IMR-90 (cell line): ENCODE measurements around the gene FXN. TPM values are rescaled to one million over a fixed set of nuclear protein-coding genes. Genes with fewer than 3 reads are reported as not detected.

Source experiments
- ATAC-seq: fragments of 200-7000 bp; cut with Tn5 transposase; 2 replicates; pipeline ENCODE4 v1.9.1; 2020; ENCODE audit warnings: low read depth, mild to moderate bottlenecking, moderate library complexity
- BruUV-seq: library from RNA; stranded (reverse); fragments of 400-500 nt; replicated peaks from 2 replicates; lab custom pipeline; 2021; lab: Mats Ljungman, UMichigan
- CTCF ChIA-PET: fragments of 300-600 bp; formaldehyde crosslinking; extraction: SDS; loops from one replicate; lab custom pipeline; 2021; ENCODE audit warnings: antibody characterized with exemption; lab: Yijun Ruan, JAX
- POLR2A ChIA-PET: fragments of 300-600 bp; sonication (Branson Sonifier 250); formaldehyde crosslinking; loops from one replicate; lab custom pipeline; 2022; ENCODE audit warnings: antibody characterized with exemption; ENCODE audit not compliant: unreplicated experiment; lab: Charles Lee
- DNase-seq: peaks from one replicate; pipeline ENCODE4 v3.0.0; 2013
- H2AFZ ChIP-seq: replicated peaks from 2 replicates; pipeline ENCODE3; 2013; ENCODE audit warnings: low read length, mild to moderate bottlenecking; ENCODE audit not compliant: poor library complexity
- H2AK5ac ChIP-seq: 2 replicates; pipeline ENCODE4 v1.6.1; 2013; ENCODE audit warnings: low read depth, low read length, inconsistent platforms
- H2AK9ac ChIP-seq: replicated peaks from 2 replicates; pipeline ENCODE3; 2013; ENCODE audit warnings: mild to moderate bottlenecking, low read depth, low read length, moderate library complexity; ENCODE audit not compliant: poor library complexity
- H2BK120ac ChIP-seq: 2 replicates; pipeline ENCODE4 v1.6.1; 2013; ENCODE audit warnings: low read depth, low read length, inconsistent platforms
- H2BK15ac ChIP-seq: 3 replicates; pipeline ENCODE4 v1.6.1; 2013; ENCODE audit warnings: low read depth, low read length, inconsistent platforms
- H2BK20ac ChIP-seq: 2 replicates; pipeline ENCODE4 v1.6.1; 2013; ENCODE audit warnings: low read depth, mild to moderate bottlenecking, inconsistent platforms, low read length, moderate library complexity
- H2BK5ac ChIP-seq: 2 replicates; pipeline ENCODE4 v1.6.1; 2013; ENCODE audit warnings: mild to moderate bottlenecking, low read depth, low read length, inconsistent platforms; ENCODE audit not compliant: poor library complexity, severe bottlenecking
- H3K14ac ChIP-seq: replicated peaks from 2 replicates; pipeline ENCODE4 v1.6.1; 2013; ENCODE audit warnings: low read depth, low read length, inconsistent platforms
- H3K18ac ChIP-seq: 2 replicates; pipeline ENCODE4 v1.6.1; 2013; ENCODE audit warnings: low read depth, low read length, control low read depth
- H3K23ac ChIP-seq: 2 replicates; pipeline ENCODE4 v1.6.1; 2013; ENCODE audit warnings: low read depth, low read length, inconsistent platforms
- H3K27ac ChIP-seq: 2 replicates; pipeline ENCODE4 v1.5.1; 2013; ENCODE audit warnings: mild to moderate bottlenecking, control low read depth, low read length; ENCODE audit not compliant: insufficient read depth
- H3K27me3 ChIP-seq: 2 replicates; pipeline ENCODE4 v1.6.1; 2013; ENCODE audit warnings: low read length; ENCODE audit not compliant: control insufficient read depth, insufficient read depth
- H3K36me3 ChIP-seq: 2 replicates; pipeline ENCODE4 v1.6.1; 2013; ENCODE audit warnings: low read length, mixed read lengths; ENCODE audit not compliant: control insufficient read depth, insufficient read depth
- H3K4ac ChIP-seq: 2 replicates; pipeline ENCODE4 v1.6.1; 2013; ENCODE audit warnings: low read depth, low read length, inconsistent platforms
- H3K4me1 ChIP-seq: 2 replicates; pipeline ENCODE4 v1.6.1; 2013; ENCODE audit warnings: low read length, mixed read lengths; ENCODE audit not compliant: control insufficient read depth, insufficient read depth
- H3K4me2 ChIP-seq: 2 replicates; pipeline ENCODE4 v1.6.1; 2013; ENCODE audit warnings: low read depth, mild to moderate bottlenecking, control low read depth, low read length, moderate library complexity
- H3K4me3 ChIP-seq: 2 replicates; pipeline ENCODE4 v1.5.1; 2013; ENCODE audit warnings: low read depth, mild to moderate bottlenecking, control low read depth, low read length, moderate library complexity; ENCODE audit not compliant: insufficient read depth
- H3K56ac ChIP-seq: 2 replicates; pipeline ENCODE4 v1.6.1; 2013; ENCODE audit warnings: low read length, inconsistent platforms; ENCODE audit not compliant: insufficient read depth; ENCODE audit errors: extremely low read depth
- H3K79me1 ChIP-seq, 2 experiments: 2 replicates each; pipeline ENCODE4 v1.6.1; 2013; ENCODE audit warnings: low read length in 2 of 2, inconsistent platforms in 1 of 2, low read depth in 1 of 2
- H3K9ac ChIP-seq: 2 replicates; pipeline ENCODE4 v1.6.1; 2013; ENCODE audit warnings: low read depth, low read length, control low read depth
- H3K9me1 ChIP-seq: 2 replicates; pipeline ENCODE4 v1.6.1; 2013; ENCODE audit warnings: low read length, inconsistent platforms; ENCODE audit not compliant: insufficient read depth
- H3K9me3 ChIP-seq: 2 replicates; pipeline ENCODE4 v1.6.1; 2013; ENCODE audit warnings: low read length; ENCODE audit not compliant: control insufficient read depth, insufficient read depth
- H4K20me1 ChIP-seq: 2 replicates; pipeline ENCODE4 v1.6.1; 2013; ENCODE audit warnings: low read length, inconsistent platforms; ENCODE audit not compliant: insufficient read depth
- H4K5ac ChIP-seq: 2 replicates; pipeline ENCODE4 v1.6.1; 2013; ENCODE audit warnings: mild to moderate bottlenecking, low read depth, low read length, control low read depth
- H4K8ac ChIP-seq, 2 experiments: 2 replicates each; pipeline ENCODE4 v1.6.1; 2013; ENCODE audit warnings: low read depth in 2 of 2, low read length in 2 of 2, control low read depth in 1 of 2, inconsistent platforms in 1 of 2
- H4K91ac ChIP-seq: 2 replicates; pipeline ENCODE4 v1.6.1; 2013; ENCODE audit warnings: low read depth, low read length, inconsistent platforms; ENCODE audit not compliant: insufficient read depth
- BHLHE40 ChIP-seq: fragments of 150-350 bp; IDR thresholded peaks from 2 replicates; pipeline ENCODE4 v1.6.1; 2016; ENCODE audit warnings: mild to moderate bottlenecking, low read depth, low read length
- CEBPB ChIP-seq: IDR thresholded peaks from 2 replicates; pipeline ENCODE4 v1.6.1; 2012; ENCODE audit warnings: low read depth, low read length, improper control_type of control experiment
- CHD1 ChIP-seq: IDR thresholded peaks from 2 replicates; pipeline ENCODE4 v1.6.1; 2012; ENCODE audit warnings: low read depth, low read length, improper control_type of control experiment
- CTCF ChIP-seq: conservative IDR thresholded peaks from 2 replicates; pipeline ENCODE4 v1.5.1; 2012; ENCODE audit warnings: mild to moderate bottlenecking, low read depth, low read length, improper control_type of control experiment
- ELK1 ChIP-seq: fragments of 150-350 bp; IDR thresholded peaks from 2 replicates; pipeline ENCODE4 v1.6.1; 2016; ENCODE audit warnings: low read depth, mild to moderate bottlenecking, low read length, moderate library complexity, borderline replicate concordance
- FOS ChIP-seq: fragments of 150-350 bp; IDR thresholded peaks from 2 replicates; pipeline ENCODE4 v1.6.1; 2016; ENCODE audit warnings: low read depth, low read length
- MAFK ChIP-seq: IDR thresholded peaks from 2 replicates; pipeline ENCODE4 v1.6.1; 2012; ENCODE audit warnings: low read depth, low read length, improper control_type of control experiment
- MAZ ChIP-seq: IDR thresholded peaks from 2 replicates; pipeline ENCODE4 v1.6.1; 2012; ENCODE audit warnings: low read depth, mild to moderate bottlenecking, low read length, improper control_type of control experiment, moderate library complexity, borderline replicate concordance
- MXI1 ChIP-seq: IDR thresholded peaks from 2 replicates; pipeline ENCODE4 v1.6.1; 2012; ENCODE audit warnings: low read depth, mild to moderate bottlenecking, low read length, moderate library complexity, borderline replicate concordance
- NFE2L2 ChIP-seq: fragments of 150-350 bp; IDR thresholded peaks from 2 replicates; pipeline ENCODE4 v1.6.1; 2016; ENCODE audit warnings: low read depth, mild to moderate bottlenecking, low read length
- POLR2A ChIP-seq: IDR thresholded peaks from 2 replicates; pipeline ENCODE4 v1.6.1; 2012; ENCODE audit warnings: mild to moderate bottlenecking, low read depth, low read length
- RAD21 ChIP-seq: IDR thresholded peaks from 2 replicates; pipeline ENCODE4 v1.6.1; 2012; ENCODE audit warnings: low read length, improper control_type of control experiment
- RCOR1 ChIP-seq: IDR thresholded peaks from 2 replicates; pipeline ENCODE4 v1.6.1; 2012; ENCODE audit warnings: mild to moderate bottlenecking, low read length, improper control_type of control experiment; ENCODE audit not compliant: insufficient replicate concordance
- RFX5 ChIP-seq: IDR thresholded peaks from 2 replicates; pipeline ENCODE4 v1.8.0; 2012; ENCODE audit warnings: low read depth, mild to moderate bottlenecking, low read length, moderate library complexity
- SMC3 ChIP-seq: fragments of 150-350 bp; IDR thresholded peaks from 2 replicates; pipeline ENCODE4 v1.6.1; 2016; ENCODE audit warnings: low read depth, mild to moderate bottlenecking, antibody characterized with exemption, low read length, moderate library complexity
- USF2 ChIP-seq: fragments of 150-350 bp; IDR thresholded peaks from 2 replicates; pipeline ENCODE4 v1.6.1; 2017; ENCODE audit warnings: mild to moderate bottlenecking, antibody characterized with exemption, low read length, low read depth
- WGBS, 2 experiments: methylation state at CpG; one replicate each; pipeline versions ENCODE4 v1.1.5 to v1.1.7; 2013; ENCODE audit warnings: missing lambda C conversion rate in 2 of 2; ENCODE audit not compliant: insufficient read length in 1 of 2; ENCODE audit errors: extremely low coverage in 2 of 2; 5-methylcytosine and 5-hydroxymethylcytosine counted together
- dilution Hi-C: fragments of 300-500 bp; cut with HindIII; formaldehyde crosslinking; loops from one replicate; pipeline ENCODE4 v1.14.3; 2018; ENCODE audit warnings: low sequenced_read_pairs; ENCODE audit not compliant: unreplicated experiment
- in situ Hi-C: fragments of 300-500 bp; cut with MboI; formaldehyde crosslinking; loops from 3 replicates; pipeline ENCODE4 v1.14.3; 2019; ENCODE audit warnings: low sequenced_read_pairs, inconsistent platforms, mixed read lengths
- intact Hi-C: fragments of 100-400 bp; cut with micrococcal nuclease; formaldehyde crosslinking; loops from 2 replicates; pipeline ENCODE4 v1.10.0; 2022
- polyA plus RNA-seq, 3 experiments: library from polyadenylated mRNA; depleted of rRNA; stranded (reverse); fragments of >200 nt; gene quantifications; 2 replicates each; pipeline ENCODE4 v1.2.3, GENCODE V29; 2012; ENCODE audit warnings: low replicate concordance in 1 of 3
- total RNA-seq: library from RNA; depleted of rRNA; stranded (reverse); fragments of >200 nt; gene quantifications from 2 replicates; pipeline ENCODE4 v1.2.3, GENCODE V29; 2012

The FXN gene
- total and polyA plus RNA-seq, 2 of the 4 experiments (the other 2 are of a cell fraction) = 3.9 to 18.1 TPM

- Histone ChIP-seq H3K4me1 (no peaks in the 10 kb centered on the region), H4K5ac (no peak overlapping the region), H2AK9ac (no peak overlapping the region), H2AFZ (no peak overlapping the region), H3K4ac (no peak overlapping the region), H3K9me1 (no peaks in the 10 kb centered on the region), H2BK5ac (no peak overlapping the region), H3K56ac (no peak overlapping the region), H3K27me3 (peaks cover 7% of the 10 kb centered on the region), H4K20me1 (no peaks in the 10 kb centered on the region), H3K36me3 (no peaks in the 10 kb centered on the region), H2AK5ac (no peak overlapping the region), H4K8ac (no peak overlapping the region), H2BK15ac (no peak overlapping the region), H4K91ac (no peak overlapping the region), H2BK120ac (no peak overlapping the region), H3K4me2 (no peak overlapping the region), H2BK20ac (no peak overlapping the region), H3K9me3 (no peaks in the 10 kb centered on the region), H3K9ac (no peak overlapping the region), H3K4me3 (no peak overlapping the region), H3K27ac (no peak overlapping the region), H3K23ac (no peak overlapping the region), H3K79me1 (no peaks in the 10 kb centered on the region), H3K14ac (no peak overlapping the region), H3K18ac (no peak overlapping the region)
- POLR2A ChIA-PET = no interaction called here
- BruUV-seq = no TSS peak
- dilution Hi-C loops (no loop called here), intact Hi-C loops (loop anchor here (2.0 to 10.0 kb wide), 2 partner anchors 19 to 653 kb away; no protein-coding TSS in a partner anchor), in situ Hi-C loops (no loop called here)
- no peak for ATAC-seq
- no CpG with 5 or more reads among the region's 3 CpGs for WGBS, 2 experiments
- CTCF ChIA-PET = interaction anchor here (0.6 kb wide), 1 partner anchor 399 kb away, joined by 6 read pairs; no protein-coding TSS in a partner anchor
- TF ChIP-seq BHLHE40 (no peak), RCOR1 (no peak), MAFK (no peak), ELK1 (no peak), MXI1 (no peak), SMC3 (no peak), MAZ (no peak), CTCF (no peak), RFX5 (no peak), USF2 (no peak), CEBPB (no peak), FOS (no peak), RAD21 (no peak), POLR2A (no peak), CHD1 (no peak), NFE2L2 (no peak)
- DNase-seq = no peak
Measured at GRCh38 chr9:68997666-68998065, 37.9 kb upstream of the FXN start.
